BLaER1 (cell line): ENCODE results near the gene SPATA25.
A peak's percentile ranks its signal among the peaks of the same experiment; 100 is the strongest.

ENCODE experiments used
- H3K27ac ChIP-seq: shearing (Covaris generic); formaldehyde crosslinking; 2 replicates; pipeline ENCODE4 v1.8.1; 2022
- H3K27me3 ChIP-seq: shearing (Covaris generic); formaldehyde crosslinking; 2 replicates; pipeline ENCODE4 v1.8.1; 2022
- H3K36me3 ChIP-seq: shearing (Covaris generic); formaldehyde crosslinking; 2 replicates; pipeline ENCODE4 v1.8.1; 2022
- H3K4me1 ChIP-seq: shearing (Covaris generic); formaldehyde crosslinking; 2 replicates; pipeline ENCODE4 v1.8.1; 2022
- H3K4me2 ChIP-seq: shearing (Covaris generic); formaldehyde crosslinking; 2 replicates; pipeline ENCODE4 v1.8.1; 2022
- H3K4me3 ChIP-seq: shearing (Covaris generic); formaldehyde crosslinking; 2 replicates; pipeline ENCODE4 v1.8.1; 2022
- H3K9ac ChIP-seq: shearing (Covaris generic); formaldehyde crosslinking; 2 replicates; pipeline ENCODE4 v1.8.1; 2022
- H3K9me3 ChIP-seq: shearing (Covaris generic); formaldehyde crosslinking; 2 replicates; pipeline ENCODE4 v1.8.1; 2022
- H4K20me1 ChIP-seq: shearing (Covaris generic); formaldehyde crosslinking; 2 replicates; pipeline ENCODE4 v1.8.1; 2022
- Cebpa-rat ChIP-seq: shearing (Covaris generic); IDR thresholded peaks from 2 replicates; pipeline ENCODE4 v1.8.1; 2022

The SPATA25 gene

GRCh38 chr20:45893831-45894230 is 6.4 kb upstream of the SPATA25 start:
- Histone ChIP-seq H3K9me3 (no peaks in the 10 kb centered on the region), H3K36me3 (peaks cover 61% of the 10 kb centered on the region), H3K27me3 (no peaks in the 10 kb centered on the region), H3K27ac (no peak overlapping the region), H4K20me1 (peaks cover 8% of the 10 kb centered on the region; the same call in 1 of the 2 replicates), H3K9ac (no peak overlapping the region), H3K4me1 (peaks cover 35% of the 10 kb centered on the region), H3K4me2 (no peak overlapping the region), H3K4me3 (no peak overlapping the region)
- TF ChIP-seq Cebpa-rat: no peak

- H3K4me2 ChIP-seq: no peak overlapping the region
- H3K27me3 ChIP-seq: no peaks in the 10 kb centered on the region
- peaks cover 41% of the 10 kb centered on the region for H3K4me1 ChIP-seq
- no peaks in the 10 kb centered on the region for H3K9me3 ChIP-seq
- no peak overlapping the region for H3K9ac ChIP-seq
- no peak overlapping the region for H3K4me3 ChIP-seq
- peaks cover 58% of the 10 kb centered on the region for H3K36me3 ChIP-seq
- no peak overlapping the region for H3K27ac ChIP-seq
- TF ChIP-seq Cebpa-rat: no peak
- H4K20me1 ChIP-seq: peaks cover 12% of the 10 kb centered on the region; the same call in 1 of the 2 replicates
These were observed 5.5 kb upstream of the SPATA25 start for GRCh38 chr20:45892828-45893500.

- no peaks in the 10 kb centered on the region for H3K27me3 ChIP-seq
- peaks cover 56% of the 10 kb centered on the region for H3K36me3 ChIP-seq
- no peak for TF ChIP-seq Cebpa-rat
- peaks cover 41% of the 10 kb centered on the region for H3K4me1 ChIP-seq
- H3K9me3 ChIP-seq: no peaks in the 10 kb centered on the region
- peak overlapping the region; percentile 89; the same call in 1 of the 2 replicates for H3K27ac ChIP-seq
- H3K4me3 ChIP-seq: peak overlapping the region; percentile 85
- peak overlapping the region; percentile 100 for H3K4me2 ChIP-seq
- peaks cover 12% of the 10 kb centered on the region; the same call in 1 of the 2 replicates for H4K20me1 ChIP-seq
- H3K9ac ChIP-seq: peak overlapping the region; percentile 85
These were observed 4.8 kb upstream of the SPATA25 start for GRCh38 chr20:45892049-45892825.

- Histone ChIP-seq H3K27me3 (no peaks in the 10 kb centered on the region), H3K4me3 (peak within 1 kb of the TSS; percentile 85), H3K4me1 (peaks cover 41% of the 10 kb centered on the region), H3K36me3 (peaks cover 57% of the 10 kb centered on the region), H4K20me1 (peaks cover 17% of the 10 kb centered on the region), H3K9me3 (no peaks in the 10 kb centered on the region), H3K4me2 (peak within 1 kb of the TSS; percentile 100), H3K9ac (peak within 1 kb of the TSS; percentile 85), H3K27ac (peak within 1 kb of the TSS; percentile 89)
- TF ChIP-seq Cebpa-rat: no peak
These were observed 3.9 kb upstream of the SPATA25 start, which contains the start of the genes CTSA and NEURL2 for GRCh38 chr20:45890985-45891983. CTSA (plus strand) TSS chr20:45891335; CDS start chr20:45891569, 234 bp downstream. NEURL2 (minus strand) TSS chr20:45891208; CDS start chr20:45890991, 217 bp downstream.

GRCh38 chr20:45890077-45890984 is 2.9 kb upstream of the SPATA25 start:
- H3K27me3 ChIP-seq: no peaks in the 10 kb centered on the region

GRCh38 chr20:45888681-45889080 is 1.3 kb upstream of the SPATA25 start:
- no peak overlapping the region; the same call in 1 of the 2 replicates for H3K9ac ChIP-seq
- H3K27ac ChIP-seq: no peak overlapping the region
- no peaks in the 10 kb centered on the region for H3K9me3 ChIP-seq
- H3K4me3 ChIP-seq: no peak overlapping the region
- H3K27me3 ChIP-seq: no peaks in the 10 kb centered on the region
- H3K4me1 ChIP-seq: peaks cover 51% of the 10 kb centered on the region
- peaks cover 57% of the 10 kb centered on the region for H3K36me3 ChIP-seq
- TF ChIP-seq Cebpa-rat: no peak
- H4K20me1 ChIP-seq: peaks cover 31% of the 10 kb centered on the region
- peak overlapping the region; percentile 100; the same call in 1 of the 2 replicates for H3K4me2 ChIP-seq

More at GRCh38 chr20:45890077-45890984, 2.9 kb upstream of the SPATA25 start:
- H3K9ac ChIP-seq: peak overlapping the region; percentile 85
- H3K4me3 ChIP-seq: peak overlapping the region; percentile 85
- H3K9me3 ChIP-seq: no peaks in the 10 kb centered on the region
- H3K4me1 ChIP-seq: peaks cover 41% of the 10 kb centered on the region
- H3K4me2 ChIP-seq: peak overlapping the region; percentile 100
- H3K36me3 ChIP-seq: peaks cover 57% of the 10 kb centered on the region
- TF ChIP-seq Cebpa-rat: no peak
- H4K20me1 ChIP-seq: peaks cover 20% of the 10 kb centered on the region
- peak overlapping the region; percentile 89 for H3K27ac ChIP-seq

GRCh38 chr20:45886590-45887345 is 654 bp downstream of the SPATA25 start:
- Histone ChIP-seq H3K4me1 (peaks cover 47% of the 10 kb centered on the region), H4K20me1 (peaks cover 42% of the 10 kb centered on the region), H3K4me2 (no peak overlapping the region), H3K27ac (no peak overlapping the region), H3K36me3 (peaks cover 61% of the 10 kb centered on the region), H3K4me3 (no peak overlapping the region), H3K9ac (no peak overlapping the region), H3K9me3 (no peaks in the 10 kb centered on the region), H3K27me3 (no peaks in the 10 kb centered on the region)
- TF ChIP-seq Cebpa-rat: no peak

GRCh38 chr20:45883100-45883469 is 4.3 kb downstream of the SPATA25 start:
- H3K36me3 ChIP-seq: peaks cover 76% of the 10 kb centered on the region
- H3K4me3 ChIP-seq: no peak overlapping the region
- H3K9ac ChIP-seq: no peak overlapping the region
- TF ChIP-seq Cebpa-rat: no peak
- no peak overlapping the region for H3K4me2 ChIP-seq
- no peaks in the 10 kb centered on the region for H3K27me3 ChIP-seq
- no peak overlapping the region for H3K27ac ChIP-seq
- H3K9me3 ChIP-seq: no peaks in the 10 kb centered on the region
- H3K4me1 ChIP-seq: peaks cover 28% of the 10 kb centered on the region
- H4K20me1 ChIP-seq: peaks cover 38% of the 10 kb centered on the region
